ENCODE data around the gene COMMD4.
A peak's percentile ranks its signal among the peaks of the same experiment; 100 is the strongest.
"Not testable (repeated sequence)": the region's sequence is repeated elsewhere in the genome, so short reads cannot be mapped to it uniquely, and the experiment has no call there.

The COMMD4 gene

GRCh38 chr15:75348034-75348561, 12.2 kb downstream of the COMMD4 start:
- TF ChIP-seq EZH2phosphoT487 (conservative IDR thresholded peaks at IDR 0.05; ENCODE audit: low read length): no peak
- TF ChIP-seq, protein P1, sequence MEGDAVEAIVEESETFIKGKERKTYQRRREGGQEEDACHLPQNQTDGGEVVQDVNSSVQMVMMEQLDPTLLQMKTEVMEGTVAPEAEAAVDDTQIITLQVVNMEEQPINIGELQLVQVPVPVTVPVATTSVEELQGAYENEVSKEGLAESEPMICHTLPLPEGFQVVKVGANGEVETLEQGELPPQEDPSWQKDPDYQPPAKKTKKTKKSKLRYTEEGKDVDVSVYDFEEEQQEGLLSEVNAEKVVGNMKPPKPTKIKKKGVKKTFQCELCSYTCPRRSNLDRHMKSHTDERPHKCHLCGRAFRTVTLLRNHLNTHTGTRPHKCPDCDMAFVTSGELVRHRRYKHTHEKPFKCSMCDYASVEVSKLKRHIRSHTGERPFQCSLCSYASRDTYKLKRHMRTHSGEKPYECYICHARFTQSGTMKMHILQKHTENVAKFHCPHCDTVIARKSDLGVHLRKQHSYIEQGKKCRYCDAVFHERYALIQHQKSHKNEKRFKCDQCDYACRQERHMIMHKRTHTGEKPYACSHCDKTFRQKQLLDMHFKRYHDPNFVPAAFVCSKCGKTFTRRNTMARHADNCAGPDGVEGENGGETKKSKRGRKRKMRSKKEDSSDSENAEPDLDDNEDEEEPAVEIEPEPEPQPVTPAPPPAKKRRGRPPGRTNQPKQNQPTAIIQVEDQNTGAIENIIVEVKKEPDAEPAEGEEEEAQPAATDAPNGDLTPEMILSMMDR (IDR thresholded peaks at IDR 0.05; ENCODE audit: insufficient read depth, low read length, poor library complexity, severe bottlenecking): no peak
- no peaks in the 10 kb centered on the region for H3K9me2 ChIP-seq (replicated peaks; ENCODE audit: insufficient read depth, low read length)
- peak overlapping the region; percentile 66 for H3K4me3 ChIP-seq (ENCODE audit: insufficient read depth, low read length, poor library complexity, severe bottlenecking)
- H3K27me3 ChIP-seq (ENCODE audit: low read length): no peaks in the 10 kb centered on the region
- peaks cover 16% of the 10 kb centered on the region for H3F3A ChIP-seq (ENCODE audit: insufficient read depth)
- H3K9me3 ChIP-seq (ENCODE audit: insufficient read depth, low read length): peaks cover 14% of the 10 kb centered on the region; the same call in 1 of the 2 replicates
- H3K79me2 ChIP-seq (ENCODE audit: insufficient read depth, low read length): no peaks in the 10 kb centered on the region
- H3K4me2 ChIP-seq (ENCODE audit: low read depth, low read length, poor library complexity, severe bottlenecking): peak overlapping the region; percentile 73
- no peaks in the 10 kb centered on the region for H3K36me3 ChIP-seq (ENCODE audit: low read length)
- H3K9ac ChIP-seq (ENCODE audit: low read length): peak overlapping the region; percentile 54
- no peaks in the 10 kb centered on the region for H4K20me1 ChIP-seq (ENCODE audit: low read depth, low read length)
- no peak overlapping the region for H2AFZ ChIP-seq (ENCODE audit: low read depth, low read length, severe bottlenecking)
- no peak overlapping the region for H3K27ac ChIP-seq (ENCODE audit: low read depth, low read length)

DNA sequence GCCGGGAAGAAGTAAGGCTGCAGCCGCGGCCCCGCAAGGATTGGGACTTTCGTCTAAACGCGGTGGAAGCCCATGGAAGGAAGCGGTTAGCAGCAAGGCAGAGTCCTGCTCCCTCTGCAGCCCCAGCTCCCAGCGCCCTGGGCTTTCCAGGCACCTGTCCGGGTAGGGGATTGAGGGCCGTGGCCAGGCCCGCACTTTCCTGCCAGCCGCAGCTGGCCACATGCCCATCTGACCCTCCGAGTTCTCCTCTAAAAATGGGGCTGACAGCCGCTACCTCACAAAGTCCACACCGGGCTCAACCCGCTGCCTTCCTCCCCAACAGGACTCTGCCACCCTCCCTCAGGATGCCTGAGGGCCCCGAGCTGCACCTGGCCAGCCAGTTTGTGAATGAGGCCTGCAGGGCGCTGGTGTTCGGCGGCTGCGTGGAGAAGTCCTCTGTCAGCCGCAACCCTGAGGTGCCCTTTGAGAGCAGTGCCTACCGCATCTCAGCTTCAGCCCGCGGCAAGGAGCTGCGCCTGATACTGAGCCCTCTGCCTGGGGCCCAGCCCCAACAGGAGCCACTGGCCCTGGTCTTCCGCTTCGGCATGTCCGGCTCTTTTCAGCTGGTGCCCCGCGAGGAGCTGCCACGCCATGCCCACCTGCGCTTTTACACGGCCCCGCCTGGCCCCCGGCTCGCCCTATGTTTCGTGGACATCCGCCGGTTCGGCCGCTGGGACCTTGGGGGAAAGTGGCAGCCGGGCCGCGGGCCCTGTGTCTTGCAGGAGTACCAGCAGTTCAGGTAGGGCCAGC, 12.9 kb downstream of the COMMD4 start:
- H3K79me2 ChIP-seq (ENCODE audit: insufficient read depth, low read length): no peaks in the 10 kb centered on the region
- no peak overlapping the region for H3K9ac ChIP-seq (ENCODE audit: low read length)
- TF ChIP-seq EZH2phosphoT487 (conservative IDR thresholded peaks at IDR 0.05; ENCODE audit: low read length): no peak
- TF ChIP-seq, protein P1 (IDR thresholded peaks at IDR 0.05; ENCODE audit: insufficient read depth, low read length, poor library complexity, severe bottlenecking): no peak
- no peak overlapping the region for H2AFZ ChIP-seq (ENCODE audit: low read depth, low read length, severe bottlenecking)
- H3K9me2 ChIP-seq (replicated peaks; ENCODE audit: insufficient read depth, low read length): no peaks in the 10 kb centered on the region
- H3K4me2 ChIP-seq (ENCODE audit: low read depth, low read length, poor library complexity, severe bottlenecking): peak overlapping the region; percentile 73
- no peaks in the 10 kb centered on the region for H4K20me1 ChIP-seq (ENCODE audit: low read depth, low read length)
- peaks cover 16% of the 10 kb centered on the region for H3F3A ChIP-seq (ENCODE audit: insufficient read depth)
- H3K4me3 ChIP-seq (ENCODE audit: insufficient read depth, low read length, poor library complexity, severe bottlenecking): no peak overlapping the region
- H3K27ac ChIP-seq (ENCODE audit: low read depth, low read length): no peak overlapping the region
- H3K9me3 ChIP-seq (ENCODE audit: insufficient read depth, low read length): peaks cover 14% of the 10 kb centered on the region; the same call in 1 of the 2 replicates
- H3K36me3 ChIP-seq (ENCODE audit: low read length): no peaks in the 10 kb centered on the region
- H3K27me3 ChIP-seq (ENCODE audit: low read length): no peaks in the 10 kb centered on the region

DNA sequence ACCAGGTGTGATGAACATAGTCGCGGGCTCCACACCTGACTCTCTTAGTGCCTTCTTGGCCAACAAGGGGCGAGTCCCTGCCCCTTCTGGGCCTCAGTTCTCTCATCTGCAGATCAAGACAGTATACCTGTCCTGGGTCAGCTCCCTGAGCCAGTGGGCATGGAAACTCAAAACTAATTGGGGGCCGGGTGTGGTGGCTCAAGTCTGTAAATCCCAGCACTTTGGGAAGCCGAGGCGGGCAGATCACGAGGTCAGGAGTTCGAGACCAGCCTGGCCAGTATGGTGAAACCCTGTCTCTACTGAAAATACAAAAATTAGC, 13.4 kb downstream of the COMMD4 start:
- peak overlapping the region; percentile 61 for H3K27ac ChIP-seq (ENCODE audit: low read depth, low read length)
- H3K36me3 ChIP-seq (ENCODE audit: low read length): not testable (repeated sequence)

More for the DNA sequence above, 13.4 kb downstream of the COMMD4 start:
- peaks cover 14% of the 10 kb centered on the region; the same call in 1 of the 2 replicates for H3K9me3 ChIP-seq (ENCODE audit: insufficient read depth, low read length)
- H4K20me1 ChIP-seq (ENCODE audit: low read depth, low read length); H3K9me2 ChIP-seq (replicated peaks; ENCODE audit: insufficient read depth, low read length); H3K79me2 ChIP-seq (ENCODE audit: insufficient read depth, low read length); H3K4me3 ChIP-seq (ENCODE audit: insufficient read depth, low read length, poor library complexity, severe bottlenecking); H3K27me3 ChIP-seq (ENCODE audit: low read length); H2AFZ ChIP-seq (ENCODE audit: low read depth, low read length, severe bottlenecking); H3K9ac ChIP-seq (ENCODE audit: low read length): not testable (repeated sequence)
- peaks cover 16% of the 10 kb centered on the region for H3F3A ChIP-seq (ENCODE audit: insufficient read depth)
- peak overlapping the region; percentile 33 for H3K4me2 ChIP-seq (ENCODE audit: low read depth, low read length, poor library complexity, severe bottlenecking)
